HepG2 (cell line): ENCODE results near the gene ZNF322. TPM values are rescaled to one million over a fixed set of nuclear protein-coding genes. Genes with fewer than 3 reads are reported as not detected.
A peak's percentile ranks its signal among the peaks of the same experiment; 100 is the strongest.

Source experiments
- MYPOP ChIP-seq: sonication (generic); formaldehyde crosslinking; IDR thresholded peaks from 2 replicates; pipeline ENCODE4 v1.8.1; 2023; ENCODE audit warnings: mild to moderate bottlenecking, moderate library complexity, missing genetic modification reagents
- ZNF142 ChIP-seq: sonication (generic); formaldehyde crosslinking; IDR thresholded peaks from 2 replicates; pipeline ENCODE4 v1.4.0; 2020; ENCODE audit warnings: missing genetic modification reagents
- ZNF354B ChIP-seq: sonication (generic); formaldehyde crosslinking; IDR thresholded peaks from 2 replicates; pipeline ENCODE4 v1.8.0; 2022; ENCODE audit warnings: mild to moderate bottlenecking, missing genetic modification reagents
- ZSCAN30 ChIP-seq: sonication (generic); formaldehyde crosslinking; IDR thresholded peaks from 2 replicates; pipeline ENCODE4 v1.5.0; 2020; ENCODE audit warnings: mild to moderate bottlenecking, missing genetic modification reagents
- polyA plus RNA-seq, 8 experiments: library from polyadenylated mRNA; depleted of rRNA in 3 of 8; stranded (reverse) in 7 of 8; unstranded in 1 of 8; fragments of >200 nt; fragmentation: Illumina TruSeq in 4 of 8; extraction: Trizol in 4 of 8; gene quantifications; 2 replicates each; pipeline versions ENCODE4 v1.2.1 to v1.2.3, GENCODE V29; 2011 to 2016; ENCODE audit warnings: low read depth in 4 of 8, missing spikeins in 1 of 8, mixed read lengths in 1 of 8; ENCODE audit not compliant: insufficient read depth in 1 of 8
- total RNA-seq, 5 experiments: library from RNA; depleted of rRNA; stranded (reverse); fragments of >200 nt; fragmentation: Illumina TruSeq; extraction: Trizol; gene quantifications; 2 replicates each; pipeline ENCODE4 v1.2.3, GENCODE V29; 2016; ENCODE audit warnings: low read depth in 1 of 5

The ZNF322 gene
- total and polyA plus RNA-seq, 2 of the 13 experiments (the other 11 are each of a cell fraction or from before 2014, with no cell fraction given), result 8.3 to 22.8 TPM

- TF ChIP-seq ZNF142 (CRISPR knock-in tag), result 0 out of 2 replicates have a peak, but pooled peaks have one; percentile 3
- TF ChIP-seq ZNF354B, result no peak
- no peak for TF ChIP-seq MYPOP
- no peak for TF ChIP-seq ZSCAN30 (CRISPR knock-in tag)
These were observed 62.2 kb downstream of the ZNF322 start (continued) for GRCh38 chr6:26597389-26597766.
